Skin epidermis (tissue), 12 donors: ENCODE results near the gene SCN5A.
A peak's percentile ranks its signal among the peaks of the same experiment; 100 is the strongest.

ENCODE experiments used
- H3K27ac ChIP-seq, 21 experiments: fragments of 200-600 bp; sonication (generic) in 11 of 21; one replicate each; pipeline ENCODE4 v1.5.0; 2020; ENCODE audit warnings: mild to moderate bottlenecking in 3 of 21, inconsistent platforms in 2 of 21, moderate library complexity in 2 of 21
- H3K4me3 ChIP-seq, 7 experiments: fragments of 200-600 bp; sonication (generic) in 2 of 7; one replicate each; pipeline ENCODE4 v1.5.0; 2020; ENCODE audit warnings: inconsistent platforms in 2 of 7, mild to moderate bottlenecking in 2 of 7, moderate library complexity in 1 of 7

The SCN5A gene

DNA sequence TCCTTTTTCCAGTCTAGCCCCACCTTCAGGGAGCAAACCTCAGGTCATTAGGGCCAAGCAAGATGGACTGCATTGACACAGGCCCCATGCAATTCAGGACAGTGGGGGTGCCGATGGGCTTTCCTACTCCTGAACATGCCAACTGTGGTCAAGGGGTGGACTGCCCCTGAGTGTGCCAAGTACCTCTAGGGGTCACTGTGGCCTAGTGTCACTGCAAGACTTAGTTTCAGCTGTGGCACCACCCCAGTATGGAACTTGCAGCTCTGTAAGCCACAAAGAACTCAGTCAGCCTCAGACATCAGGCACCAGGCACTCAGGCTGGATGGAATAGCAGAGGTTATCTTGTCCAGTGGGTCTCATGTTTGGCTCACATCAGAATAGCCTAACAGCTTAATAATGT, 121.0 kb downstream of the SCN5A start:
- H3K27ac ChIP-seq = no peak overlapping the region
- H3K4me3 ChIP-seq = no peak overlapping the region

GRCh38 chr3:38526792-38527191, 122.7 kb downstream of the SCN5A start:
- Histone ChIP-seq H3K27ac (no peak overlapping the region), H3K4me3 (no peak overlapping the region)

DNA sequence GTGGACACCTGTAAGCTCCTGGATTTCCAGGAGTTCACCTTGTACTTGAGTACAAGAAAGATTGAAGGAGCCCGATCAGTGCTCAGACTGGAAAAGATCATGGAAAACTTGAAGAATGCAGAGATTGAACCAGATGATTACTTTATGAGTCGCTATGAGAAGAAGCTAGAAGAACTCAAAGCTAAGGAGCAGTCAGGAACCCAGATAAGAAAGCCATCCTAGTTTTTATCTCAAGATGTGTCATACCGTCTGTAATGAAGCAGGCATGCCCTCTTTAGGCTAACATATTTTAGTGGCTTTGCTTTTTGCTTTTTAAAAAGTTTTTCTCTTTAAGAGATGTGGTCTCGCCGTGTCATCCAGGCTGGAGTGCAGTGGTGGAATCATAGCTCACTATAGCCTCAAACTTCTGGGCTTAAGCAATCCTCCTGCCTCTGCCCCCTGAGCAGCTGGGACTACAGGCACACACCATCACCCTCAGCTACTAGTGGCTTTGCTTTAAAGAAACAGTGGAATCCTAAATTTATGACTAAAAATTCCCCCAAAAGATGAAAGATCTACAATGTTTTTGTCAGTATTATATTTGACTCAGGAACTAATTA, 125.2 kb downstream of the SCN5A start:
- H3K4me3 ChIP-seq = no peak overlapping the region
- no peak overlapping the region for H3K27ac ChIP-seq

DNA sequence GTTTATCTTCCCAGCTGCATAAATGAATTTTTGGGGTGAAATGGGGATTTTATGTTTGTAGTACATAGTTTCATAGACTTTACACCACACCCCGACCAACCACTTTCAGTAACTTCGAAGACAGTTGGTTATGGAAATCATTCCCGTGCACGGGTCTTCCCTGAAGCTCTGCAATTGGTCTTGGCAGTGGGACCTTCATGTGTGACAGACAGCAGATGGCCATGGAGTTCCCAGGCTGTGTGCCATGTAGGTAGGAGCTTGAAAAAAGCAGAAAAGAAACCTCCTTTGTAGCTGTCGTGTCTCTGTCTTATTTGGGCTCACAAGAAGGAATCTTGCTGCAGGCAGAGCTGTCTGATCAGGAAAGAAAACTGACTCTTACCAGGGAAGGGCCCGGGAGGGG, 127.5 kb downstream of the SCN5A start:
- H3K27ac ChIP-seq = no peak overlapping the region
- no peak overlapping the region for H3K4me3 ChIP-seq

- Histone ChIP-seq H3K4me3 (no peak overlapping the region), H3K27ac (no peak overlapping the region)
Measured at GRCh38 chr3:38521391-38521987, 128.0 kb downstream of the SCN5A start.

DNA sequence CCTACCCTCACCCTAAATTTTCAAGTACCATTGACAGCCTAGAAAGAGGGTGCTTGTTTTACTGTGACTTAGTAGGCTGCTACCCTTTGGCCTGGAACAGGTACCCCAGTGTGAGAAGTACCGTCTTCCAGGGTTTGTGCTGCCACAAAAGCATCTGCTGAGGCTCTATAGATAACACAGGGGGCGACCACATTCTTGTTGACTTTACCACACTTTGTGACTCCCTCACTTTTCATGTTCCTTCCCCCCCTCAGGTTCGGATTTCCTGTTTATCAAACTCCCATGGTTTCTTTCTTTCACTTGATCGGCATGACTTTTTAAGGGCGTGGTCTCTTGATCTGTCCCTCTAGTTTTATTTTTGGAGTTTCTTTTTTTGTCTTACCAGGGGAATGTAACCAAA, 129.8 kb downstream of the SCN5A start:
- Histone ChIP-seq H3K27ac (peak overlapping the region in 2 of 21 experiments; percentile 17 to 27), H3K4me3 (no peak overlapping the region)

- no peak overlapping the region for H3K4me3 ChIP-seq
- peak overlapping the region in 1 of 21 experiments; percentile 17 for H3K27ac ChIP-seq
Measured at GRCh38 chr3:38519000-38519399, 130.5 kb downstream of the SCN5A start.

GRCh38 chr3:38516669-38517068, 132.8 kb downstream of the SCN5A start:
- Histone ChIP-seq H3K4me3 (no peak overlapping the region), H3K27ac (no peak overlapping the region)

GRCh38 chr3:38515367-38515766, 134.1 kb downstream of the SCN5A start:
- Histone ChIP-seq H3K4me3 (no peak overlapping the region), H3K27ac (no peak overlapping the region)

DNA sequence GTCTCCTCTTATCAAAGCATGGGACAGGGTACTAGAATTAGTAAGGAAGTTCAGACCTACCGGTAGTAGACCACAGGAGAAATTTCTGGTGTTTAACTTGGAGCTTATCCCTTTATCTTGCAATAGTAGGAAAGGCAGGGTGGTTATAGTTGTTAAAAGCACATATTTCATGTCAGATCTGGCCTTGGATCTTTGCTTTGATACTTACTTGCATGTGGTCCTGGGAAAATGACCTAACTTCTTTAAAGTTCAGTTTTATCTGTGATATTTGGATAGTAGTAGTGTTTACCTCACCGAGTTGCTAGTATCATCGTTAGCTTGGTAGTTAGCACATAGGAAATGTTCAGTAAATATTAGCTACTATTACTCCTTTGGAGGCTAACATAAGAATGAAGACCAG, 137.9 kb downstream of the SCN5A start:
- Histone ChIP-seq H3K4me3 (no peak overlapping the region), H3K27ac (no peak overlapping the region)

- Histone ChIP-seq H3K4me3 (no peak overlapping the region), H3K27ac (no peak overlapping the region)
Measured at GRCh38 chr3:38510631-38511030, 138.9 kb downstream of the SCN5A start.

DNA sequence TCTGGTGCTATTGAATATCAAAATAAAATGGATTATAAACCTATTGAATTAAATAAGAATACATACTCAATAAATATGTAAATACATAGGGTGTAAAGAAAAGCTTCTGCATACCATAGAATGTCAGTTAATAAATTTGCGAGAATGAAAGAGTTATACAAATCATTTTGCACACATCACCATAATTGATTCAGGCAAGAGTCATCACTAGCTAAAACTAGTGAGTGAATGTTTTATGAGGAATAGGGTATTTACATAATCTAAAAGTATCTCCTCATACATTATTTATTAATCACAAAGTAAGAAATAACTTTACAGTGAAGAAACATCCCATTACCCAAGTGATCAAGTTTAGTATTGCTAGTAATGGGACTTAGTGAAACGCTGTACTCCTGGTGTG, 139.8 kb downstream of the SCN5A start:
- no peak overlapping the region for H3K4me3 ChIP-seq
- no peak overlapping the region for H3K27ac ChIP-seq

DNA sequence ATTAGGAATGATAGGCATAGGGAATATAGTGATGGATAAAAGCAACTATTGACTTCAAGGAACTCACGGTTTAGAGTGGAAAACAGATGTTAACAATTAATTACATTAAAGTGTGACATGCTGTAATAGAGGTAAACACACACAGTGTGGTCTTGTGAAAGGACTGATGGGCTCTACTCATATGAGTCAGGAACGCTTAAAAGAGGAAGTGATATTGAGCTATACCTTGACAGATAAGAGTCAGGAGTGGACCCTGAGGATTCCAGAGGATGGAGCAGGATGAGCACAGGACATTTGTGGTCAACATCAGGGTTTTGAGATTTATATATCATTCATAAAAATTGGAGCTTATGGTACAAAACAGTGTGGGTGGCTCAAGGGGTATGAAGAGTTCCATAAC, 142.4 kb downstream of the SCN5A start:
- no peak overlapping the region for H3K4me3 ChIP-seq

DNA sequence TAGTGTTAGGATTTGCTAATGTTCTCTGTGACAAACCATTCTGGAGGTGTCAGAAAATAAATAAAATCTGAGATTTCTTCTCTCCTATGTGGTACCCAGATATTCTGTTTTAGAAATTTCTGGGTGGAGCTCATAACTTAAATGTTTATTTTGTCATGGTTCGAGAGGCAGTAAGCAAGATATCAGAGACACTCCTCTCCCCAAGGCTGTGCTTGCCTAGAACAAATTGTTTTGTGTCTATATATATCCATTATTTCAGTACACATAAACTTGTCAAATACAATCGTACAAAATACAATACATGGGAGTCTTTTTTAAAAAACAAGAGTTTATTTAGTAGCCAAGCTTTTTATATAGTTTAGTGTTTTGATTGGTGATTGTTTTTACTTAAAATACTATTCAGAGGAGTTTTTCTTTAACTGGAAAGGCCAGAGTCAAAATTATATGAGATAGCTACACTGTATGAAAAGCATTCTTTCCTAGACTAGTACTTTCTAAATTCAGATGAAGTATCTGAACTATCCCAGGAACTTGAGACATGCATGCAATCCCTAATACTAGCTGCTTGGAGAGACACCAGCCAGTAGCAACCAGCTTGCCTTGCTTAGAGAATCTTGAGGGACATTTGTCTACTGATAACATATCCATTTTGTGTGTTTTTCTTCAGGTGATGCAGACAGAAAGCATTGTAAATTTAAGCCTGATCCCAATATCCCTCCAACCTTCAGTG, 148.6 kb downstream of the SCN5A start:
- H3K27ac ChIP-seq = no peak overlapping the region

More for the DNA sequence above, 142.4 kb downstream of the SCN5A start:
- H3K27ac ChIP-seq = no peak overlapping the region

More for the DNA sequence above, 148.6 kb downstream of the SCN5A start:
- H3K4me3 ChIP-seq = no peak overlapping the region
